Effector memory CD4-positive, alpha-beta T cell (primary cell): ENCODE measurements around the gene AIP.

Source experiments
- DNase-seq, 3 donors: peaks; one replicate each; pipeline ENCODE4 v3.0.0-alpha.2; 2020
- H3K27ac ChIP-seq: 2 replicates; pipeline ENCODE4 v1.7.0; 2013; ENCODE audit warnings: mild to moderate bottlenecking, low read length, moderate library complexity; ENCODE audit not compliant: insufficient read depth, poor library complexity, severe bottlenecking
- H3K27me3 ChIP-seq: replicated peaks from 2 replicates; pipeline ENCODE4 v1.7.0; 2013; ENCODE audit warnings: mild to moderate bottlenecking, low read length; ENCODE audit not compliant: insufficient read depth, control insufficient read depth, poor library complexity, severe bottlenecking
- H3K36me3 ChIP-seq: 2 replicates; pipeline ENCODE4 v1.7.0; 2013; ENCODE audit warnings: mild to moderate bottlenecking, low read length, moderate library complexity; ENCODE audit not compliant: control insufficient read depth, insufficient read depth
- H3K4me1 ChIP-seq: 2 replicates; pipeline ENCODE4 v1.7.0; 2013; ENCODE audit warnings: low read length, mild to moderate bottlenecking; ENCODE audit not compliant: control insufficient read depth, insufficient read depth, poor library complexity, severe bottlenecking
- H3K4me3 ChIP-seq: 2 replicates; pipeline ENCODE4 v1.7.0; 2013; ENCODE audit warnings: low read length, low read depth, mild to moderate bottlenecking; ENCODE audit not compliant: insufficient read depth, poor library complexity, severe bottlenecking
- H3K9me3 ChIP-seq: 2 replicates; pipeline ENCODE4 v1.7.0; 2013; ENCODE audit warnings: mild to moderate bottlenecking, low read length, moderate library complexity; ENCODE audit not compliant: control insufficient read depth

Gene AIP

GRCh38 chr11:67449116-67449844 is 33.5 kb upstream of the AIP start:
- Histone ChIP-seq H3K9me3 (no peaks in the 10 kb centered on the region), H3K27me3 (no peaks in the 10 kb centered on the region), H3K27ac (no peak overlapping the region), H3K4me1 (peaks cover 44% of the 10 kb centered on the region), H3K36me3 (no peaks in the 10 kb centered on the region), H3K4me3 (no peak overlapping the region)
- DNase-seq, result no peak

- H3K36me3 ChIP-seq, result no peaks in the 10 kb centered on the region
- H3K4me1 ChIP-seq, result peaks cover 26% of the 10 kb centered on the region
- H3K9me3 ChIP-seq, result no peaks in the 10 kb centered on the region
- DNase-seq, result no peak
- no peak overlapping the region for H3K27ac ChIP-seq
- no peak overlapping the region for H3K4me3 ChIP-seq
- H3K27me3 ChIP-seq, result no peaks in the 10 kb centered on the region
These were observed 31.8 kb upstream of the AIP start for GRCh38 chr11:67450796-67451657.

- no peak overlapping the region for H3K27ac ChIP-seq
- H3K9me3 ChIP-seq, result no peaks in the 10 kb centered on the region
- peaks cover 22% of the 10 kb centered on the region for H3K4me1 ChIP-seq
- H3K4me3 ChIP-seq, result no peak overlapping the region
- H3K27me3 ChIP-seq, result no peaks in the 10 kb centered on the region
- no peak for DNase-seq
- H3K36me3 ChIP-seq, result no peaks in the 10 kb centered on the region
These were observed 31.2 kb upstream of the AIP start for GRCh38 chr11:67451658-67451976.

GRCh38 chr11:67452141-67452952 is 30.5 kb upstream of the AIP start, which contains the start of gene GPR152:
Gene GPR152 (minus strand): TSS chr11:67452729. CDS start chr11:67452724, 5 bp downstream.
- no peak within 1 kb of the TSS for H3K4me3 ChIP-seq
- no peak for DNase-seq
- H3K36me3 ChIP-seq, result no peaks in the 10 kb centered on the region
- no peak within 1 kb of the TSS for H3K27ac ChIP-seq
- peaks cover 15% of the 10 kb centered on the region for H3K4me1 ChIP-seq
- H3K9me3 ChIP-seq, result no peaks in the 10 kb centered on the region
- H3K27me3 ChIP-seq, result no peaks in the 10 kb centered on the region

GRCh38 chr11:67453816-67454732 is 28.8 kb upstream of the AIP start:
- no peak overlapping the region for H3K4me3 ChIP-seq
- no peaks in the 10 kb centered on the region for H3K9me3 ChIP-seq
- peaks cover 4% of the 10 kb centered on the region for H3K4me1 ChIP-seq
- no peak overlapping the region for H3K27ac ChIP-seq
- H3K27me3 ChIP-seq, result no peaks in the 10 kb centered on the region
- no peak for DNase-seq
- no peaks in the 10 kb centered on the region for H3K36me3 ChIP-seq

- DNase-seq, result no peak
- Histone ChIP-seq H3K4me1 (no peaks in the 10 kb centered on the region), H3K27ac (no peak within 1 kb of the TSS), H3K4me3 (no peak within 1 kb of the TSS), H3K27me3 (no peaks in the 10 kb centered on the region), H3K36me3 (no peaks in the 10 kb centered on the region), H3K9me3 (no peaks in the 10 kb centered on the region)
These were observed 27.8 kb upstream of the AIP start, which contains the start of gene CABP4 for GRCh38 chr11:67455054-67455453. Gene CABP4 (plus strand): TSS chr11:67455354. CDS start chr11:67455424, 70 bp downstream.

GRCh38 chr11:67456068-67456705 is 26.6 kb upstream of the AIP start:
- H3K36me3 ChIP-seq, result no peaks in the 10 kb centered on the region
- H3K4me3 ChIP-seq, result no peak overlapping the region
- no peaks in the 10 kb centered on the region for H3K27me3 ChIP-seq
- H3K27ac ChIP-seq, result no peak overlapping the region
- H3K4me1 ChIP-seq, result no peaks in the 10 kb centered on the region
- DNase-seq, result no peak
- H3K9me3 ChIP-seq, result no peaks in the 10 kb centered on the region

GRCh38 chr11:67457453-67457852 is 25.4 kb upstream of the AIP start:
- no peak for DNase-seq
- Histone ChIP-seq H3K9me3 (no peaks in the 10 kb centered on the region), H3K4me1 (no peaks in the 10 kb centered on the region), H3K36me3 (no peaks in the 10 kb centered on the region), H3K27ac (no peak overlapping the region), H3K4me3 (no peak overlapping the region), H3K27me3 (no peaks in the 10 kb centered on the region)

GRCh38 chr11:67458266-67458665 is 24.6 kb upstream of the AIP start:
- no peaks in the 10 kb centered on the region for H3K27me3 ChIP-seq
- H3K4me1 ChIP-seq, result no peaks in the 10 kb centered on the region
- no peak overlapping the region for H3K4me3 ChIP-seq
- H3K9me3 ChIP-seq, result no peaks in the 10 kb centered on the region
- no peak for DNase-seq
- no peak overlapping the region for H3K27ac ChIP-seq
- H3K36me3 ChIP-seq, result no peaks in the 10 kb centered on the region
